GM12864 (cell line): ENCODE data around the gene SESN3.
A peak's percentile ranks its signal among the peaks of the same experiment; 100 is the strongest.
"Not testable (repeated sequence)": the region's sequence is repeated elsewhere in the genome, so short reads cannot be mapped to it uniquely, and the experiment has no call there.

Source experiments
- DNase-seq: peaks from one replicate; pipeline ENCODE4 v3.0.0-alpha.2; 2011; ENCODE audit warnings: low read depth
- H3K4me3 ChIP-seq: 2 replicates; pipeline ENCODE4 v1.5.1; 2011; ENCODE audit warnings: mild to moderate bottlenecking, low read depth, low read length, control low read depth
- TF ChIP-seq, protein P1 (sequence below): IDR thresholded peaks from 2 replicates; pipeline ENCODE4 v1.5.1; 2011; ENCODE audit warnings: low read depth, mild to moderate bottlenecking, moderate library complexity, low read length, control low read depth, inconsistent platforms; ENCODE audit errors: missing control alignments

The SESN3 gene, protein sequence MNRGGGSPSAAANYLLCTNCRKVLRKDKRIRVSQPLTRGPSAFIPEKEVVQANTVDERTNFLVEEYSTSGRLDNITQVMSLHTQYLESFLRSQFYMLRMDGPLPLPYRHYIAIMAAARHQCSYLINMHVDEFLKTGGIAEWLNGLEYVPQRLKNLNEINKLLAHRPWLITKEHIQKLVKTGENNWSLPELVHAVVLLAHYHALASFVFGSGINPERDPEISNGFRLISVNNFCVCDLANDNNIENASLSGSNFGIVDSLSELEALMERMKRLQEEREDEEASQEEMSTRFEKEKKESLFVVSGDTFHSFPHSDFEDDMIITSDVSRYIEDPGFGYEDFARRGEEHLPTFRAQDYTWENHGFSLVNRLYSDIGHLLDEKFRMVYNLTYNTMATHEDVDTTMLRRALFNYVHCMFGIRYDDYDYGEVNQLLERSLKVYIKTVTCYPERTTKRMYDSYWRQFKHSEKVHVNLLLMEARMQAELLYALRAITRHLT

DNA sequence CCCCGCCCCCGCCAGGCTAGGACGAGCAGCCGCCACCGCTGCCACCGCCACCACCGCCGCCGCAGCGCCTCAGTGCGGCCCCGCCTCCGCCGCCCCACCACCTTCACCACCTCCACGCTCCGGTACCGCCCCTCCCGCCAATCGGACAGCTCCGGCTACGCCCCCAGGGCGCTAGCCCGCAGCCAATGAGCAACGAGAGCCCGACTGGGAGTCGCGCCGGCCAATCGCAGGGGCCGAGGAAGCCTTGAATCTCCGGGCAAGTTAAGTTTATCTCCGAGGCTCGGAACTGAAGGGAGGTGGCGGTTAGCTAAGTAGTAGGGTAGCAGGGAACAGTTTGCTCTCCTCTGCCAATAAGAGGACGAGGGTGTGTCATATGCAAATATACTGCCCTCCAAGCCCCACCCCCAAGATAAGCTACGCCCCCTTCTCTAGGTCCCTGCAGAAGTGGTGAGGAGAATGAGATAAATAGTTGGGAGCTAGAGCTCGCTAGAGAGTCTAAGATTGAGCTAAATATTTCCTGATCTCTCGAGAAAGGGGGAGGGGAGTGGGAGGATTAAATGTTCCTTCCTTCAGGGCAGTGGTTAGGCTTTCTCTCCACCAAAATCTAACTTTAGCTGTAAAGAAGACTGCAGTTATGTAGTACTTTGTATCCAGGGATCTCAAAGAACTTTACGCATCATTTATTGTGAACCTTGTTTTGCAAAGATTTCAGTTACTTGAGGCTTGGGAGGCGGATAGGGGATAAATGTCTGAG lies at the start of gene SESN3:
Gene SESN3 (minus strand): TSS at position 76 of the 754 bp plus-strand sequence. CDS start 342 bp downstream, outside the sequence.
- peak; percentile 95 for DNase-seq
- H3K4me3 ChIP-seq: peak within 1 kb of the TSS; percentile 62
- TF ChIP-seq, protein P1, sequence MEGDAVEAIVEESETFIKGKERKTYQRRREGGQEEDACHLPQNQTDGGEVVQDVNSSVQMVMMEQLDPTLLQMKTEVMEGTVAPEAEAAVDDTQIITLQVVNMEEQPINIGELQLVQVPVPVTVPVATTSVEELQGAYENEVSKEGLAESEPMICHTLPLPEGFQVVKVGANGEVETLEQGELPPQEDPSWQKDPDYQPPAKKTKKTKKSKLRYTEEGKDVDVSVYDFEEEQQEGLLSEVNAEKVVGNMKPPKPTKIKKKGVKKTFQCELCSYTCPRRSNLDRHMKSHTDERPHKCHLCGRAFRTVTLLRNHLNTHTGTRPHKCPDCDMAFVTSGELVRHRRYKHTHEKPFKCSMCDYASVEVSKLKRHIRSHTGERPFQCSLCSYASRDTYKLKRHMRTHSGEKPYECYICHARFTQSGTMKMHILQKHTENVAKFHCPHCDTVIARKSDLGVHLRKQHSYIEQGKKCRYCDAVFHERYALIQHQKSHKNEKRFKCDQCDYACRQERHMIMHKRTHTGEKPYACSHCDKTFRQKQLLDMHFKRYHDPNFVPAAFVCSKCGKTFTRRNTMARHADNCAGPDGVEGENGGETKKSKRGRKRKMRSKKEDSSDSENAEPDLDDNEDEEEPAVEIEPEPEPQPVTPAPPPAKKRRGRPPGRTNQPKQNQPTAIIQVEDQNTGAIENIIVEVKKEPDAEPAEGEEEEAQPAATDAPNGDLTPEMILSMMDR: no peak

DNA sequence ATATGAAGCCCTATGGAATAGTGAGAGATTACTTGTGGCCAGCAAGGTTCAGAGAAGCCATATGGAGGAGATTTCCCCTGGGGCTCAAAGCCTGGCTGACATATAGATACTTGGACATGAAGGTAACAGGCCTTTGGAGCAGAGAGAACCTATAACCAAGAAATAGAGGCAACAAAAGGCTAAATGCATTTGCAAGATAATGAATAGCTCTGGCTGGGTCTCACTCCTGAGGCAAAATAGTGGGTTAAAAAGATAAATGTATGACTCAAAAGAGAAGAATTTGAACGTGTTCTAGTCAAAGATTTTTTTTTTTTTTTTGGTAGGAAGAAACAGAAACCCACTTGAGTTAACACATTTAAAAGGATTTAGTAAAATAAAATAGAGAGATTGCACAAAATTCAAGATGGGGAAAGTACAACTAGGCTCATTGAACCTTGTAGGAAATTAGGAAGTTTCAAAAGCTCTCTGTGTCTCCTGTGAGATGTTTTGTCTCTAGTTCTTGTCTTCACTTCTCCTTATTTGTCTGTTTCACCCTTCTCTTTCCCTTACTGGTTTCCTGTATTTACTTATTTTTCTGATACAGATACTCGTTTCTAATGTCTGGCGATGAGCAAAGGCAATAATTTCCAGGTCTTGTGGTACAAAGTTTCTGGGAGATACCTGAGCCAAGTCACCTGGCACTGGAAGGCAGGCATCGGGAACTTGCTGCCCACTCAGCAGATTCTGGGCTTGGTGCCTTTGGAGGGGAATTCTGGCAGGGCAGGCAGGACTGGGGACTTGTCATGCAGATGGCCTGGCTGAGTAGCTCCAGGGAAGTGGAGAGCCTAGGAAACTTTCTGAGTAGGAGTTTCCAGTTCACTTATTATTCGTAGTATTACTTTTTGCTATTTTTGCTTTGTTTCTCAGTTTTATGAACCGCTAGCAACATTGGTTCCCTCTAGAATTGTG lies 49.2 kb upstream of the SESN3 start:
- TF ChIP-seq, protein P1: no peak
- no peak for DNase-seq
- no peak overlapping the region for H3K4me3 ChIP-seq

DNA sequence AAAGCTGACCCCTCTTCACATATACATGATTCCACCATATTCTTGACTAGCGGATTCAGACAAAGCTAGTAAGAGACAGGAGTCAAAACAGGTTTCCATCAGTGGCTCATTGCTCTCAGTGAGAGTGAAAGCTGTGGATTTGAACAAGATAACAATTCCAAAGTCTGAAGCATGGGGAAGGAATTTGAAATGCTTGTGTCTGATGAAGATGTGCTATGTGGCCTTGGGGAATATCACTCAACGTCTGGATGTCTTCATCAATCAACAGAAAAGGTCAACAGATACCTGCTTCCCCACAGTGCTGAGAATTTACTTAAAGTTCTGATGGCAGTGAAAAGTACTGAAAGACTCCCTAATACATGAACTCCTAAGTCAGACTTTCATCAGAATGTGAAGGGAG lies 46.9 kb upstream of the SESN3 start:
- no peak for DNase-seq
- TF ChIP-seq, protein P1: no peak
- H3K4me3 ChIP-seq: no peak overlapping the region

DNA sequence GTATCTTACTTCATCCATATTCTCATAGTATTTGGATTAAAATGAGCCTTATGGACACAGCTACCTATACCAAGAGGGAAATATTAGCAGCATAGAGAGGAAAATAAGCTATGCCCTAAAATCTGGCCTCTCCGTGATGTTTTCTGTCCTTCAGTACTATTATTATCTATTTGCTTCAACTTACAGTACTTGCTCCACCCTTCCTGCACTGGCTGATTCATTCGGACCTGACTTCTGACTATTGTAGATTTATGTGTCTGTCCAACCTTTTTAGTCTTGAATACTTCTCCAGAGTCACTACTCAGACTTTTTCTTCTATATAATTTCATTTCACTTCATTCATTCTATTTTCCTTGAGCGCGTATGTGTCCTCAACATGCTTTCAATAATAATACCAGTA lies 45.1 kb upstream of the SESN3 start:
- DNase-seq: no peak
- TF ChIP-seq, protein P1: no peak
- H3K4me3 ChIP-seq: no peak overlapping the region

DNA sequence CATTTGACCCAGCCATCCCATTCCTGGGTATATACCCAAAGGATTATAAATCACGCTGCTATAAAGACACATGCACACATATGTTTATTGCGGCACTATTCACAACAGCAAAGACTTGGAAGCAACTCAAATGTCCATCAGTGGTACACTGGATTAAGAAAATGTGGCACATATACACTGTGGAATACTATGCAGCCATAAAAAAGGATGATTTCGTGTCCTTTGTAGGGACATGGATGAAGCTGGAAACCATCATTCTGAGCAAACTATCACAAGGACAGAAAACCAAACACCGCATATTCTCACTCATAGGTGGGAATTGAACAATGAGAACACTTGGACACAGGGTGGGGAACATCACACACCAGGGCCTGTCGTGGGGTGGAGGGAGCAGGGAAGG lies 42.6 kb upstream of the SESN3 start:
- DNase-seq, H3K4me3 ChIP-seq: not testable (repeated sequence)

DNA sequence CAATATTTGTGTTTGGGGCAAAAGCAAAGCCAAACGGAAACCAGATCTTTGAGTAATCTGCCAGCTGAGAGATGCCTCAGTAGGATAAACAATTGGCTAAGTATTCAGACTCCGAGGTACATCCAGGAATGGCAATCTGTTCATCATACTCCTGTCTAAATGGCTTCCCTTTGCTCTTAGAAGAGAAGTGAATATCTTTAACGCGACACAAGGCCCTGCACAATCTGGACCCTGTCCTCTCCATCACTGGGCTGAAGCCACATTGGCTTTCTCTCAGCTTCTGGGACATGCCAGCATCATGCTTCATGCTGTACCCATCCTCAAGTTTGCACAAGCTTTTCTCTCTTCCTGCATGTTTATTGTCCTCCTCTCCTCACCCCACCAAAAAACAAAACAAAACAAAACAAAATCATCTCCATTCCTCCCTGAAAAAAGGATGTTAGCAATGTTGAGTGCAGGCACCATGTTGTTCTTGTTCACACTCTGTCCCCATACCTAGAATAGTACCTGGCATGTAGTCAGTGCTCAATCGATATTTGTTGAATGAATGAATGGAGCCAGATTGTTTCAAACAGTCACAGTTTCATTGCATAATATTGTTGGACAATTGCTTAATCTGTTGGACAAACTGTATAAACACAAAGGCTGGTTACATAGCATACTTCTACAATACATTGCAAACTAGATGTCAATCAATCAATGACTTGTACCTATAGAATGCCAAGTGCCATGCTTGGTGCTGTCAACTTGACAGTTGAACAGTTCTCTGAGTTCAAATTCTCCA lies 38.2 kb upstream of the SESN3 start:
- no peak for DNase-seq
- TF ChIP-seq, protein P1: no peak
- H3K4me3 ChIP-seq: no peak overlapping the region
